K562 (cell line): ENCODE data around the gene PRMT2. TPM values are rescaled to one million over a fixed set of nuclear protein-coding genes. Genes with fewer than 3 reads are reported as not detected.
A peak's percentile ranks its signal among the peaks of the same experiment; 100 is the strongest.

Experiments used
- ARID1B ChIP-seq: fragments of 450-650 bp; IDR thresholded peaks from 2 replicates; pipeline ENCODE4 v1.6.1; 2016; ENCODE audit warnings: antibody characterized with exemption, mild to moderate bottlenecking, inconsistent platforms
- ATF1 ChIP-seq, 2 experiments: fragments of 450-650 bp in 1 of 2; IDR thresholded peaks; 2 replicates each; pipeline ENCODE4 v1.6.1; 2016; ENCODE audit warnings: missing compliant biosample characterization in 1 of 2, missing genetic modification characterization in 1 of 2
- CBFB ChIP-seq: sonication (generic); formaldehyde crosslinking; IDR thresholded peaks from 2 replicates; pipeline ENCODE4 v1.4.0; 2020; ENCODE audit warnings: mild to moderate bottlenecking, missing genetic modification reagents
- CREM ChIP-seq: IDR thresholded peaks from 2 replicates; pipeline ENCODE4 v1.6.1; 2014; ENCODE audit warnings: antibody characterized with exemption, low read depth
- DIDO1 ChIP-seq: fragments of 450-650 bp; IDR thresholded peaks from 2 replicates; pipeline ENCODE4 v1.6.1; 2016; ENCODE audit warnings: low read depth, missing biosample characterization, missing genetic modification characterization
- DPF2 ChIP-seq: fragments of 450-650 bp; IDR thresholded peaks from 2 replicates; pipeline ENCODE4 v1.6.1; 2016
- ETV5 ChIP-seq: sonication (generic); formaldehyde crosslinking; IDR thresholded peaks from 2 replicates; pipeline ENCODE4 v1.4.0; 2020; ENCODE audit warnings: low read depth, mild to moderate bottlenecking, missing genetic modification reagents
- HMG20A ChIP-seq: fragments of 450-650 bp; formaldehyde crosslinking; conservative IDR thresholded peaks from 2 replicates; pipeline ENCODE4 v1.4.0; 2020; ENCODE audit warnings: mild to moderate bottlenecking, mixed read lengths
- IRF9 ChIP-seq: fragments of 450-650 bp; IDR thresholded peaks from 2 replicates; pipeline ENCODE4 v1.6.1; 2016; ENCODE audit warnings: missing biosample characterization, missing genetic modification characterization
- L3MBTL2 ChIP-seq: fragments of 450-650 bp; IDR thresholded peaks from 2 replicates; pipeline ENCODE4 v1.6.1; 2016; ENCODE audit warnings: mild to moderate bottlenecking, moderate library complexity
- MTA1 ChIP-seq: fragments of 450-650 bp; IDR thresholded peaks from 2 replicates; pipeline ENCODE4 v1.6.1; 2017; ENCODE audit warnings: borderline replicate concordance
- NFRKB ChIP-seq: fragments of 450-650 bp; IDR thresholded peaks from 2 replicates; pipeline ENCODE4 v1.6.1; 2016; ENCODE audit warnings: low read depth
- NR2C2 ChIP-seq, 2 experiments: fragments of 200-800 bp in 1 of 2; sonication (Bioruptor generic) in 1 of 2; sonication (generic) in 1 of 2; formaldehyde crosslinking in 1 of 2; IDR thresholded peaks; 2 replicates each; pipeline versions ENCODE4 v1.6.1 to v1.8.0; 2016 to 2022; ENCODE audit warnings: mild to moderate bottlenecking in 1 of 2, missing compliant biosample characterization in 1 of 2, missing genetic modification characterization in 1 of 2, missing genetic modification reagents in 1 of 2
- RBM39 ChIP-seq: fragments of 200-400 bp; formaldehyde crosslinking; optimal IDR thresholded peaks from 2 replicates; pipeline ENCODE3; 2018; ENCODE audit warnings: low read depth, low read length
- RFX7 ChIP-seq: fragments of 250-450 bp; sonication (Bioruptor Pico); IDR thresholded peaks from 2 replicates; pipeline ENCODE4 v1.5.1; 2021; ENCODE audit warnings: mild to moderate bottlenecking
- TARDBP ChIP-seq: fragments of 450-650 bp; IDR thresholded peaks from 2 replicates; pipeline ENCODE4 v1.6.1; 2016
- TCF3 ChIP-seq: sonication (generic); formaldehyde crosslinking; IDR thresholded peaks from 2 replicates; pipeline ENCODE4 v1.4.0; 2020; ENCODE audit warnings: mild to moderate bottlenecking, missing genetic modification reagents
- ZC3H4 ChIP-seq: sonication (generic); formaldehyde crosslinking; IDR thresholded peaks from 2 replicates; pipeline ENCODE4 v1.9.0; 2021; ENCODE audit warnings: missing genetic modification reagents, borderline replicate concordance
- ZNF740 ChIP-seq, 3 experiments: fragments of 200-800 bp in 1 of 3; sonication (Bioruptor generic) in 1 of 3; sonication (generic) in 1 of 3; formaldehyde crosslinking in 1 of 3; IDR thresholded peaks; 2 replicates each; pipeline versions ENCODE4 v1.6.1 to v1.8.0; 2016 to 2022; ENCODE audit warnings: mild to moderate bottlenecking in 2 of 3, missing compliant biosample characterization in 2 of 3, missing genetic modification characterization in 2 of 3, missing genetic modification reagents in 1 of 3
- ZSCAN29 ChIP-seq: fragments of 450-650 bp; IDR thresholded peaks from 2 replicates; pipeline ENCODE4 v1.6.1; 2017
- polyA plus RNA-seq, 8 experiments: library from polyadenylated mRNA; depleted of rRNA in 4 of 8; stranded (reverse) in 5 of 8; unstranded in 3 of 8; fragments of >200 nt; fragmentation: Nextera tagmentation in 2 of 8; fragmentation: Illumina TruSeq in 1 of 8; extraction: Ambion mirVana in 2 of 8; extraction: Trizol in 1 of 8; gene quantifications; 2 replicates each; pipeline versions ENCODE4 v1.2.1 to v1.2.3, GENCODE V29; 2011 to 2014; ENCODE audit warnings: inconsistent platforms in 1 of 8, missing spikeins in 1 of 8
- total RNA-seq, 7 experiments: library from RNA; depleted of rRNA in 6 of 7; stranded (reverse); fragments of >200 nt in 6 of 7; fragmentation: Illumina TruSeq in 2 of 7; extraction: Trizol in 2 of 7; gene quantifications; 2 replicates each; pipeline versions ENCODE4 v1.2.1 to v1.2.3, GENCODE V29; 2011 to 2021; ENCODE audit warnings: low replicate concordance in 1 of 7
- TF ChIP-seq, protein P1 (sequence below): sonication (generic); formaldehyde crosslinking; IDR thresholded peaks from 2 replicates; pipeline ENCODE4 v1.4.0; 2020; ENCODE audit warnings: mild to moderate bottlenecking, missing genetic modification reagents
- TF ChIP-seq, protein P2 (sequence below), 3 experiments: IDR thresholded peaks in 2 of 3; conservative IDR thresholded peaks in 1 of 3; 2 replicates each; pipeline ENCODE4 v1.5.1; 2011 to 2012; ENCODE audit warnings: low read length in 3 of 3, mild to moderate bottlenecking in 3 of 3, control low read depth in 2 of 3, improper control_type of control experiment in 1 of 3, inconsistent platforms in 1 of 3, low read depth in 1 of 3, mixed read lengths in 1 of 3, moderate library complexity in 1 of 3; ENCODE audit not compliant: insufficient read depth in 2 of 3
- TF ChIP-seq, protein P3 (sequence below), 2 experiments: fragments of 450-650 bp; IDR thresholded peaks; 2 replicates each; pipeline ENCODE4 v1.6.1; 2016

The PRMT2 gene
- total and polyA plus RNA-seq, 9 of the 15 experiments (the other 6 are each of a cell fraction or from before 2014, with no cell fraction given) = 37.2 to 85.7 (median 59.3) TPM

- no peak for TF ChIP-seq DIDO1 (tag)
- TF ChIP-seq, protein P1, sequence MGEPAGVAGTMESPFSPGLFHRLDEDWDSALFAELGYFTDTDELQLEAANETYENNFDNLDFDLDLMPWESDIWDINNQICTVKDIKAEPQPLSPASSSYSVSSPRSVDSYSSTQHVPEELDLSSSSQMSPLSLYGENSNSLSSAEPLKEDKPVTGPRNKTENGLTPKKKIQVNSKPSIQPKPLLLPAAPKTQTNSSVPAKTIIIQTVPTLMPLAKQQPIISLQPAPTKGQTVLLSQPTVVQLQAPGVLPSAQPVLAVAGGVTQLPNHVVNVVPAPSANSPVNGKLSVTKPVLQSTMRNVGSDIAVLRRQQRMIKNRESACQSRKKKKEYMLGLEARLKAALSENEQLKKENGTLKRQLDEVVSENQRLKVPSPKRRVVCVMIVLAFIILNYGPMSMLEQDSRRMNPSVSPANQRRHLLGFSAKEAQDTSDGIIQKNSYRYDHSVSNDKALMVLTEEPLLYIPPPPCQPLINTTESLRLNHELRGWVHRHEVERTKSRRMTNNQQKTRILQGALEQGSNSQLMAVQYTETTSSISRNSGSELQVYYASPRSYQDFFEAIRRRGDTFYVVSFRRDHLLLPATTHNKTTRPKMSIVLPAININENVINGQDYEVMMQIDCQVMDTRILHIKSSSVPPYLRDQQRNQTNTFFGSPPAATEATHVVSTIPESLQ (CRISPR knock-in tag) = peak; percentile 7; the same call in 1 of the 2 replicates
- TF ChIP-seq, protein P2, sequence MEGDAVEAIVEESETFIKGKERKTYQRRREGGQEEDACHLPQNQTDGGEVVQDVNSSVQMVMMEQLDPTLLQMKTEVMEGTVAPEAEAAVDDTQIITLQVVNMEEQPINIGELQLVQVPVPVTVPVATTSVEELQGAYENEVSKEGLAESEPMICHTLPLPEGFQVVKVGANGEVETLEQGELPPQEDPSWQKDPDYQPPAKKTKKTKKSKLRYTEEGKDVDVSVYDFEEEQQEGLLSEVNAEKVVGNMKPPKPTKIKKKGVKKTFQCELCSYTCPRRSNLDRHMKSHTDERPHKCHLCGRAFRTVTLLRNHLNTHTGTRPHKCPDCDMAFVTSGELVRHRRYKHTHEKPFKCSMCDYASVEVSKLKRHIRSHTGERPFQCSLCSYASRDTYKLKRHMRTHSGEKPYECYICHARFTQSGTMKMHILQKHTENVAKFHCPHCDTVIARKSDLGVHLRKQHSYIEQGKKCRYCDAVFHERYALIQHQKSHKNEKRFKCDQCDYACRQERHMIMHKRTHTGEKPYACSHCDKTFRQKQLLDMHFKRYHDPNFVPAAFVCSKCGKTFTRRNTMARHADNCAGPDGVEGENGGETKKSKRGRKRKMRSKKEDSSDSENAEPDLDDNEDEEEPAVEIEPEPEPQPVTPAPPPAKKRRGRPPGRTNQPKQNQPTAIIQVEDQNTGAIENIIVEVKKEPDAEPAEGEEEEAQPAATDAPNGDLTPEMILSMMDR (IDR thresholded peaks at IDR 0.05 in 2 of 3, conservative IDR thresholded peaks at IDR 0.05 in 1 of 3; ENCODE audit: insufficient read depth in 2 of 3, low read depth in 1 of 3, low read length in 3 of 3) = peak; percentile 1 to 51 (median 32); a peak in 2 of 6 replicates
- peak; percentile 26; the same call in 1 of the 2 replicates for TF ChIP-seq TCF3 (CRISPR knock-in tag)
- TF ChIP-seq RFX7 (CRISPR knock-in tag) = 0 out of 2 replicates have a peak, but pooled peaks have one; percentile 61
- TF ChIP-seq RBM39 = peak; percentile 58
- TF ChIP-seq DPF2 = peak; percentile 57
- no peak for TF ChIP-seq TARDBP
- peak; percentile 96 for TF ChIP-seq CREM
- TF ChIP-seq ETV5 = peak; percentile 25; the same call in 1 of the 2 replicates
- peak; percentile 92 for TF ChIP-seq L3MBTL2
- TF ChIP-seq ZSCAN29 = peak; percentile 37; the same call in 1 of the 2 replicates
- TF ChIP-seq IRF9 = no peak
- TF ChIP-seq ZC3H4 = no peak
- TF ChIP-seq HMG20A (CRISPR knock-in tag) = no peak
- TF ChIP-seq ZNF740 (CRISPR knock-in tag; IDR thresholded peaks at IDR 0.05) = peak; percentile 55; the same call in 1 of the 2 replicates
- TF ChIP-seq ZNF740 (tag; IDR thresholded peaks at IDR 0.05) = no peak
- TF ChIP-seq NR2C2 (CRISPR knock-in tag; IDR thresholded peaks at IDR 0.05) = no peak
- TF ChIP-seq NR2C2 (tag; IDR thresholded peaks at IDR 0.05) = peak; percentile 90
- no peak for TF ChIP-seq CBFB (CRISPR knock-in tag)
- TF ChIP-seq ATF1 (CRISPR knock-in tag; IDR thresholded peaks at IDR 0.05) = peak; percentile 62; the same call in 1 of the 2 replicates
- TF ChIP-seq ATF1 (tag; IDR thresholded peaks at IDR 0.05) = peak; percentile 95
- TF ChIP-seq MTA1 = peak; percentile 96
- TF ChIP-seq, protein P3, sequence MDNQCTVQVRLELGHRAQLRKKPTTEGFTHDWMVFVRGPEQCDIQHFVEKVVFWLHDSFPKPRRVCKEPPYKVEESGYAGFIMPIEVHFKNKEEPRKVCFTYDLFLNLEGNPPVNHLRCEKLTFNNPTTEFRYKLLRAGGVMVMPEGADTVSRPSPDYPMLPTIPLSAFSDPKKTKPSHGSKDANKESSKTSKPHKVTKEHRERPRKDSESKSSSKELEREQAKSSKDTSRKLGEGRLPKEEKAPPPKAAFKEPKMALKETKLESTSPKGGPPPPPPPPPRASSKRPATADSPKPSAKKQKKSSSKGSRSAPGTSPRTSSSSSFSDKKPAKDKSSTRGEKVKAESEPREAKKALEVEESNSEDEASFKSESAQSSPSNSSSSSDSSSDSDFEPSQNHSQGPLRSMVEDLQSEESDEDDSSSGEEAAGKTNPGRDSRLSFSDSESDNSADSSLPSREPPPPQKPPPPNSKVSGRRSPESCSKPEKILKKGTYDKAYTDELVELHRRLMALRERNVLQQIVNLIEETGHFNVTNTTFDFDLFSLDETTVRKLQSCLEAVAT (IDR thresholded peaks at IDR 0.05) = 0 out of 4 replicates have a peak, but pooled peaks have one; percentile 54 to 57
- peak; percentile 51 for TF ChIP-seq ARID1B
- TF ChIP-seq NFRKB = peak; percentile 72
These were observed 529 bp upstream of the PRMT2 start (continued) for GRCh38 chr21:46634966-46635323.
